IMR-90 (cell line): Measurements from ENCODE around the gene ADARB2. TPM values are rescaled to one million over a fixed set of nuclear protein-coding genes. Genes with fewer than 3 reads are reported as not detected.

ENCODE experiments used
- ATAC-seq: fragments of 200-7000 bp; cut with Tn5 transposase; 2 replicates; pipeline ENCODE4 v1.9.1; 2020; ENCODE audit warnings: low read depth, mild to moderate bottlenecking, moderate library complexity
- BruUV-seq: library from RNA; stranded (reverse); fragments of 400-500 nt; replicated peaks from 2 replicates; lab custom pipeline; 2021; lab: Mats Ljungman, UMichigan
- CTCF ChIA-PET: fragments of 300-600 bp; formaldehyde crosslinking; extraction: SDS; loops from one replicate; lab custom pipeline; 2021; ENCODE audit warnings: antibody characterized with exemption; lab: Yijun Ruan, JAX
- POLR2A ChIA-PET: fragments of 300-600 bp; sonication (Branson Sonifier 250); formaldehyde crosslinking; loops from one replicate; lab custom pipeline; 2022; ENCODE audit warnings: antibody characterized with exemption; ENCODE audit not compliant: unreplicated experiment; lab: Charles Lee
- DNase-seq: peaks from one replicate; pipeline ENCODE4 v3.0.0; 2013
- H2AFZ ChIP-seq: replicated peaks from 2 replicates; pipeline ENCODE3; 2013; ENCODE audit warnings: low read length, mild to moderate bottlenecking; ENCODE audit not compliant: poor library complexity
- H2AK5ac ChIP-seq: 2 replicates; pipeline ENCODE4 v1.6.1; 2013; ENCODE audit warnings: low read depth, low read length, inconsistent platforms
- H2AK9ac ChIP-seq: replicated peaks from 2 replicates; pipeline ENCODE3; 2013; ENCODE audit warnings: mild to moderate bottlenecking, low read depth, low read length, moderate library complexity; ENCODE audit not compliant: poor library complexity
- H2BK120ac ChIP-seq: 2 replicates; pipeline ENCODE4 v1.6.1; 2013; ENCODE audit warnings: low read depth, low read length, inconsistent platforms
- H2BK15ac ChIP-seq: 3 replicates; pipeline ENCODE4 v1.6.1; 2013; ENCODE audit warnings: low read depth, low read length, inconsistent platforms
- H2BK20ac ChIP-seq: 2 replicates; pipeline ENCODE4 v1.6.1; 2013; ENCODE audit warnings: low read depth, mild to moderate bottlenecking, inconsistent platforms, low read length, moderate library complexity
- H2BK5ac ChIP-seq: 2 replicates; pipeline ENCODE4 v1.6.1; 2013; ENCODE audit warnings: mild to moderate bottlenecking, low read depth, low read length, inconsistent platforms; ENCODE audit not compliant: poor library complexity, severe bottlenecking
- H3K14ac ChIP-seq: replicated peaks from 2 replicates; pipeline ENCODE4 v1.6.1; 2013; ENCODE audit warnings: low read depth, low read length, inconsistent platforms
- H3K18ac ChIP-seq: 2 replicates; pipeline ENCODE4 v1.6.1; 2013; ENCODE audit warnings: low read depth, low read length, control low read depth
- H3K23ac ChIP-seq: 2 replicates; pipeline ENCODE4 v1.6.1; 2013; ENCODE audit warnings: low read depth, low read length, inconsistent platforms
- H3K27ac ChIP-seq: 2 replicates; pipeline ENCODE4 v1.5.1; 2013; ENCODE audit warnings: mild to moderate bottlenecking, control low read depth, low read length; ENCODE audit not compliant: insufficient read depth
- H3K27me3 ChIP-seq: 2 replicates; pipeline ENCODE4 v1.6.1; 2013; ENCODE audit warnings: low read length; ENCODE audit not compliant: control insufficient read depth, insufficient read depth
- H3K36me3 ChIP-seq: 2 replicates; pipeline ENCODE4 v1.6.1; 2013; ENCODE audit warnings: low read length, mixed read lengths; ENCODE audit not compliant: control insufficient read depth, insufficient read depth
- H3K4ac ChIP-seq: 2 replicates; pipeline ENCODE4 v1.6.1; 2013; ENCODE audit warnings: low read depth, low read length, inconsistent platforms
- H3K4me1 ChIP-seq: 2 replicates; pipeline ENCODE4 v1.6.1; 2013; ENCODE audit warnings: low read length, mixed read lengths; ENCODE audit not compliant: control insufficient read depth, insufficient read depth
- H3K4me2 ChIP-seq: 2 replicates; pipeline ENCODE4 v1.6.1; 2013; ENCODE audit warnings: low read depth, mild to moderate bottlenecking, control low read depth, low read length, moderate library complexity
- H3K4me3 ChIP-seq: 2 replicates; pipeline ENCODE4 v1.5.1; 2013; ENCODE audit warnings: low read depth, mild to moderate bottlenecking, control low read depth, low read length, moderate library complexity; ENCODE audit not compliant: insufficient read depth
- H3K56ac ChIP-seq: 2 replicates; pipeline ENCODE4 v1.6.1; 2013; ENCODE audit warnings: low read length, inconsistent platforms; ENCODE audit not compliant: insufficient read depth; ENCODE audit errors: extremely low read depth
- H3K79me1 ChIP-seq, 2 experiments: 2 replicates each; pipeline ENCODE4 v1.6.1; 2013; ENCODE audit warnings: low read length in 2 of 2, inconsistent platforms in 1 of 2, low read depth in 1 of 2
- H3K9ac ChIP-seq: 2 replicates; pipeline ENCODE4 v1.6.1; 2013; ENCODE audit warnings: low read depth, low read length, control low read depth
- H3K9me1 ChIP-seq: 2 replicates; pipeline ENCODE4 v1.6.1; 2013; ENCODE audit warnings: low read length, inconsistent platforms; ENCODE audit not compliant: insufficient read depth
- H3K9me3 ChIP-seq: 2 replicates; pipeline ENCODE4 v1.6.1; 2013; ENCODE audit warnings: low read length; ENCODE audit not compliant: control insufficient read depth, insufficient read depth
- H4K20me1 ChIP-seq: 2 replicates; pipeline ENCODE4 v1.6.1; 2013; ENCODE audit warnings: low read length, inconsistent platforms; ENCODE audit not compliant: insufficient read depth
- H4K5ac ChIP-seq: 2 replicates; pipeline ENCODE4 v1.6.1; 2013; ENCODE audit warnings: mild to moderate bottlenecking, low read depth, low read length, control low read depth
- H4K8ac ChIP-seq, 2 experiments: 2 replicates each; pipeline ENCODE4 v1.6.1; 2013; ENCODE audit warnings: low read depth in 2 of 2, low read length in 2 of 2, control low read depth in 1 of 2, inconsistent platforms in 1 of 2
- H4K91ac ChIP-seq: 2 replicates; pipeline ENCODE4 v1.6.1; 2013; ENCODE audit warnings: low read depth, low read length, inconsistent platforms; ENCODE audit not compliant: insufficient read depth
- CTCF ChIP-seq: conservative IDR thresholded peaks from 2 replicates; pipeline ENCODE4 v1.5.1; 2012; ENCODE audit warnings: mild to moderate bottlenecking, low read depth, low read length, improper control_type of control experiment
- ELK1 ChIP-seq: fragments of 150-350 bp; IDR thresholded peaks from 2 replicates; pipeline ENCODE4 v1.6.1; 2016; ENCODE audit warnings: low read depth, mild to moderate bottlenecking, low read length, moderate library complexity, borderline replicate concordance
- RAD21 ChIP-seq: IDR thresholded peaks from 2 replicates; pipeline ENCODE4 v1.6.1; 2012; ENCODE audit warnings: low read length, improper control_type of control experiment
- WGBS, 2 experiments: methylation state at CpG; one replicate each; pipeline versions ENCODE4 v1.1.5 to v1.1.7; 2013; ENCODE audit warnings: missing lambda C conversion rate in 2 of 2; ENCODE audit not compliant: insufficient read length in 1 of 2; ENCODE audit errors: extremely low coverage in 2 of 2; 5-methylcytosine and 5-hydroxymethylcytosine counted together
- dilution Hi-C: fragments of 300-500 bp; cut with HindIII; formaldehyde crosslinking; loops from one replicate; pipeline ENCODE4 v1.14.3; 2018; ENCODE audit warnings: low sequenced_read_pairs; ENCODE audit not compliant: unreplicated experiment
- in situ Hi-C: fragments of 300-500 bp; cut with MboI; formaldehyde crosslinking; loops from 3 replicates; pipeline ENCODE4 v1.14.3; 2019; ENCODE audit warnings: low sequenced_read_pairs, inconsistent platforms, mixed read lengths
- intact Hi-C: fragments of 100-400 bp; cut with micrococcal nuclease; formaldehyde crosslinking; loops from 2 replicates; pipeline ENCODE4 v1.10.0; 2022
- polyA plus RNA-seq, 3 experiments: library from polyadenylated mRNA; depleted of rRNA; stranded (reverse); fragments of >200 nt; gene quantifications; 2 replicates each; pipeline ENCODE4 v1.2.3, GENCODE V29; 2012; ENCODE audit warnings: low replicate concordance in 1 of 3
- total RNA-seq: library from RNA; depleted of rRNA; stranded (reverse); fragments of >200 nt; gene quantifications from 2 replicates; pipeline ENCODE4 v1.2.3, GENCODE V29; 2012

The ADARB2 gene
- total and polyA plus RNA-seq, 2 of the 4 experiments (the other 2 are of a cell fraction), result not detected

- Histone ChIP-seq H3K4me1 (no peaks in the 10 kb centered on the region), H3K23ac (no peak overlapping the region), H3K36me3 (no peaks in the 10 kb centered on the region), H3K4me2 (no peak overlapping the region), H3K9me1 (no peaks in the 10 kb centered on the region), H4K5ac (no peak overlapping the region), H3K4ac (no peak overlapping the region), H2BK20ac (no peak overlapping the region), H3K27ac (no peak overlapping the region), H3K18ac (no peak overlapping the region), H3K14ac (no peak overlapping the region), H2AK9ac (no peak overlapping the region), H2BK120ac (no peak overlapping the region), H3K79me1 (no peaks in the 10 kb centered on the region), H3K27me3 (no peaks in the 10 kb centered on the region), H2AK5ac (no peak overlapping the region), H2BK5ac (no peak overlapping the region), H4K8ac (no peak overlapping the region), H3K9me3 (peaks cover 32% of the 10 kb centered on the region), H3K56ac (no peak overlapping the region), H3K9ac (no peak overlapping the region), H2BK15ac (no peak overlapping the region), H2AFZ (no peak overlapping the region), H3K4me3 (no peak overlapping the region), H4K91ac (no peak overlapping the region), H4K20me1 (no peaks in the 10 kb centered on the region)
- ATAC-seq (no peak), DNase-seq (no peak)
- BruUV-seq, result no TSS peak
- intact Hi-C loops (no loop called here), in situ Hi-C loops (no loop called here), dilution Hi-C loops (no loop called here)
- WGBS, 2 experiments, result no CpG with 5 or more reads among the region's 9 CpGs
- TF ChIP-seq ELK1 (no peak), CTCF (no peak), RAD21 (no peak)
- ChIA-PET POLR2A (no interaction called here), CTCF (no interaction called here)
Observed at GRCh38 chr10:1329622-1330021, 407.7 kb downstream of the ADARB2 start.
